HCT116 (cell line): Measurements from ENCODE around the gene TPBG.

Source experiments
- ATF3 ChIP-seq: IDR thresholded peaks from 2 replicates; pipeline ENCODE4 v1.6.1; 2012
- CTCF ChIP-seq, 3 experiments: fragments of 200-600 bp in 1 of 3; sonication (generic) in 1 of 3; IDR thresholded peaks in 2 of 3; conservative IDR thresholded peaks in 1 of 3; 2 replicates each; pipeline ENCODE4 v1.5.1; 2012 to 2017; ENCODE audit warnings: low read depth in 2 of 3, low read length in 2 of 3, antibody characterized with exemption in 1 of 3, borderline replicate concordance in 1 of 3, control low read depth in 1 of 3, mild to moderate bottlenecking in 1 of 3, mixed read lengths in 1 of 3, mixed run types in 1 of 3, moderate library complexity in 1 of 3; ENCODE audit not compliant: insufficient read depth in 1 of 3
- EZH2 ChIP-seq: fragments of 200-600 bp; sonication (generic); IDR thresholded peaks from 2 replicates; pipeline ENCODE4 v1.6.1; 2017; ENCODE audit warnings: antibody characterized with exemption, mixed run types
- POLR2A ChIP-seq: IDR thresholded peaks from 2 replicates; pipeline ENCODE4 v1.7.0; 2011; ENCODE audit warnings: borderline replicate concordance; ENCODE audit not compliant: insufficient read depth, insufficient read length; ENCODE audit errors: extremely low read depth
- RAD21 ChIP-seq: IDR thresholded peaks from 2 replicates; pipeline ENCODE4 v1.6.1; 2012; ENCODE audit warnings: low read depth, mild to moderate bottlenecking
- SP1 ChIP-seq: IDR thresholded peaks from 2 replicates; pipeline ENCODE4 v1.6.1; 2012; ENCODE audit warnings: low read depth
- ZFX ChIP-seq: fragments of 450-650 bp; IDR thresholded peaks from 2 replicates; pipeline ENCODE4 v1.6.1; 2017
- TF ChIP-seq, protein P1 (sequence below): IDR thresholded peaks from 2 replicates; pipeline ENCODE4 v1.6.1; 2012; ENCODE audit warnings: low read depth

- TF ChIP-seq RAD21 = no peak
- TF ChIP-seq POLR2A = no peak
- no peak for TF ChIP-seq CTCF (IDR thresholded peaks at IDR 0.05 in 2 of 3, conservative IDR thresholded peaks at IDR 0.05 in 1 of 3; ENCODE audit: borderline replicate concordance in 1 of 3, insufficient read depth in 1 of 3, low read depth in 2 of 3, low read length in 2 of 3)
- no peak for TF ChIP-seq ATF3
- TF ChIP-seq EZH2 = no peak
- no peak for TF ChIP-seq SP1
- TF ChIP-seq, protein P1, sequence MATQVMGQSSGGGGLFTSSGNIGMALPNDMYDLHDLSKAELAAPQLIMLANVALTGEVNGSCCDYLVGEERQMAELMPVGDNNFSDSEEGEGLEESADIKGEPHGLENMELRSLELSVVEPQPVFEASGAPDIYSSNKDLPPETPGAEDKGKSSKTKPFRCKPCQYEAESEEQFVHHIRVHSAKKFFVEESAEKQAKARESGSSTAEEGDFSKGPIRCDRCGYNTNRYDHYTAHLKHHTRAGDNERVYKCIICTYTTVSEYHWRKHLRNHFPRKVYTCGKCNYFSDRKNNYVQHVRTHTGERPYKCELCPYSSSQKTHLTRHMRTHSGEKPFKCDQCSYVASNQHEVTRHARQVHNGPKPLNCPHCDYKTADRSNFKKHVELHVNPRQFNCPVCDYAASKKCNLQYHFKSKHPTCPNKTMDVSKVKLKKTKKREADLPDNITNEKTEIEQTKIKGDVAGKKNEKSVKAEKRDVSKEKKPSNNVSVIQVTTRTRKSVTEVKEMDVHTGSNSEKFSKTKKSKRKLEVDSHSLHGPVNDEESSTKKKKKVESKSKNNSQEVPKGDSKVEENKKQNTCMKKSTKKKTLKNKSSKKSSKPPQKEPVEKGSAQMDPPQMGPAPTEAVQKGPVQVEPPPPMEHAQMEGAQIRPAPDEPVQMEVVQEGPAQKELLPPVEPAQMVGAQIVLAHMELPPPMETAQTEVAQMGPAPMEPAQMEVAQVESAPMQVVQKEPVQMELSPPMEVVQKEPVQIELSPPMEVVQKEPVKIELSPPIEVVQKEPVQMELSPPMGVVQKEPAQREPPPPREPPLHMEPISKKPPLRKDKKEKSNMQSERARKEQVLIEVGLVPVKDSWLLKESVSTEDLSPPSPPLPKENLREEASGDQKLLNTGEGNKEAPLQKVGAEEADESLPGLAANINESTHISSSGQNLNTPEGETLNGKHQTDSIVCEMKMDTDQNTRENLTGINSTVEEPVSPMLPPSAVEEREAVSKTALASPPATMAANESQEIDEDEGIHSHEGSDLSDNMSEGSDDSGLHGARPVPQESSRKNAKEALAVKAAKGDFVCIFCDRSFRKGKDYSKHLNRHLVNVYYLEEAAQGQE = no peak
- TF ChIP-seq ZFX = no peak
Observed at GRCh38 chr6:82385546-82385945, 21.9 kb downstream of the TPBG start.
